ENCODE results near the gene TRIM67.

DNA sequence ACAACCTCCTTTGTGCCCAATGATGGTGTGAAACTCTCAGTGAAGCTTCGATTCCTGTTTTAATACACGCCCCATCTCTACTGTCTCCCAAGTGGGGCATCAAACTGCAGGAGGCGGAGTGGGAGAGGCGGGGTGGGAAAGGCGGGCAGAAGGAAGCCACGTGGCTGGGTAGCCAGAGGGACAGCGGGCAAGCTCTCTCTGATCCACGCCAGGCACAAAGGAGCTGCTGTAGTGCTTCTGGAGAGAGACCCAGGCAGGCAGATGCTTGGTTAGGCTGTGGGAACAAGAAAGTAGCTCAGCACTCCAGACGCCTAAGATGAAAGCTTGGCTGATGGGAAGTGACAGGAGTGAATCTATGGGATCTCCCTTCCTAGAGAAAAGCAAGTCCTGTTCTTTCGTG, 25.7 kb downstream of the TRIM67 start:
- TF ChIP-seq RAD21 (conservative IDR thresholded peaks at IDR 0.05) (no peak), CTCF (IDR thresholded peaks at IDR 0.05; ENCODE audit: poor library complexity, severe bottlenecking) (no peak), EZH2 (IDR thresholded peaks at IDR 0.05; ENCODE audit: borderline replicate concordance, insufficient read depth, low read length, poor library complexity, severe bottlenecking) (no peak), POLR2AphosphoS5 (IDR thresholded peaks at IDR 0.05) (no peak), REST (IDR thresholded peaks at IDR 0.05; ENCODE audit: borderline replicate concordance) (no peak)

Data from neural cell (in vitro differentiated cells).